Effector memory CD4-positive, alpha-beta T cell (primary cell): Measurements from ENCODE around the gene SEMA3E.

Experiments used
- DNase-seq, 3 donors: peaks; one replicate each; pipeline ENCODE4 v3.0.0-alpha.2; 2020
- H3K27ac ChIP-seq: 2 replicates; pipeline ENCODE4 v1.7.0; 2013; ENCODE audit warnings: mild to moderate bottlenecking, low read length, moderate library complexity; ENCODE audit not compliant: insufficient read depth, poor library complexity, severe bottlenecking
- H3K27me3 ChIP-seq: replicated peaks from 2 replicates; pipeline ENCODE4 v1.7.0; 2013; ENCODE audit warnings: mild to moderate bottlenecking, low read length; ENCODE audit not compliant: insufficient read depth, control insufficient read depth, poor library complexity, severe bottlenecking
- H3K36me3 ChIP-seq: 2 replicates; pipeline ENCODE4 v1.7.0; 2013; ENCODE audit warnings: mild to moderate bottlenecking, low read length, moderate library complexity; ENCODE audit not compliant: control insufficient read depth, insufficient read depth
- H3K4me1 ChIP-seq: 2 replicates; pipeline ENCODE4 v1.7.0; 2013; ENCODE audit warnings: low read length, mild to moderate bottlenecking; ENCODE audit not compliant: control insufficient read depth, insufficient read depth, poor library complexity, severe bottlenecking
- H3K4me3 ChIP-seq: 2 replicates; pipeline ENCODE4 v1.7.0; 2013; ENCODE audit warnings: low read length, low read depth, mild to moderate bottlenecking; ENCODE audit not compliant: insufficient read depth, poor library complexity, severe bottlenecking
- H3K9me3 ChIP-seq: 2 replicates; pipeline ENCODE4 v1.7.0; 2013; ENCODE audit warnings: mild to moderate bottlenecking, low read length, moderate library complexity; ENCODE audit not compliant: control insufficient read depth

SEMA3E gene

DNA sequence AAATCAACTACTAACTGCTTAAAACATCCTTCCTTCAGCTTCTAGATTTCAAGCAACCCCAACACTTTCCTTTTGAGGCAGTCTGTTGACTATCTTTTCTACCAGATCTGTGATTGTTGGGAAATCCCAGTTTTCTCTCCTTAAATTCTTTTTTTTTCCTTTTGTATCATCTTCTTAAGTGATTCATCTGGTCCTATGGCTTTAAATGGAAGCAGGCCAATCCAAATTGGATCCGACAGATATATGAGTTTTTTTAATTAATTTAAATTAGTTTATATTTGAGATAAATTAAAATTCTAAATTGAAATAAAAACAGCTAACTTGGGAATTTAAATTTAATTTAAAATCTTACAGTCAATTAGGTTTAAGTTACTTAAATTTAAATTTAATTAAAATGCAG, 335.0 kb downstream of the SEMA3E start:
- Histone ChIP-seq H3K27me3 (no peaks in the 10 kb centered on the region), H3K36me3 (no peaks in the 10 kb centered on the region), H3K9me3 (no peaks in the 10 kb centered on the region), H3K4me3 (no peak overlapping the region), H3K4me1 (no peaks in the 10 kb centered on the region), H3K27ac (no peak overlapping the region)
- DNase-seq: no peak
